ENCODE measurements around the gene ATP6V0A4. TPM values are rescaled to one million over a fixed set of nuclear protein-coding genes. Genes with fewer than 3 reads are reported as not detected.

The ATP6V0A4 gene
- polyA plus RNA-seq, 1 donor: 0.12 TPM

Other genes starting within 250 kb of the ATP6V0A4 start
- 6.4 TPM for gene SVOPL, start 96.8 kb downstream of the ATP6V0A4 start, polyA plus RNA-seq
- 0.01 TPM for gene TMEM213, start 202 bp downstream of the ATP6V0A4 start, polyA plus RNA-seq
- 3.9 TPM for gene KIAA1549, start 183.2 kb upstream of the ATP6V0A4 start, polyA plus RNA-seq
- 13.1 TPM for gene ZC3HAV1L, start 237.8 kb upstream of the ATP6V0A4 start, polyA plus RNA-seq